MCF 10A (cell line): ENCODE results near the gene RAC3. TPM values are rescaled to one million over a fixed set of nuclear protein-coding genes. Genes with fewer than 3 reads are reported as not detected.

ENCODE experiments used
- BruUV-seq: library from RNA; stranded (reverse); fragments of 400-500 nt; replicated peaks from 2 replicates; lab custom pipeline; 2021; lab: Mats Ljungman, UMichigan
- CTCF ChIA-PET: fragments of 300-600 bp; sonication (Branson Sonifier 250); formaldehyde crosslinking; extraction: SDS; loops from one replicate; lab custom pipeline; 2021; ENCODE audit warnings: antibody characterized with exemption, inconsistent platforms; lab: Yijun Ruan, JAX
- POLR2A ChIA-PET: fragments of 300-600, 350-650 bp; sonication (Branson Sonifier 250); formaldehyde crosslinking; extraction: SDS; loops from one replicate; lab custom pipeline; 2020; ENCODE audit warnings: antibody characterized with exemption, inconsistent platforms; lab: Yijun Ruan, JAX
- DNase-seq: peaks from one replicate; pipeline ENCODE4 v3.0.0-alpha.2; 2018; ENCODE audit not compliant: unreplicated experiment
- H3K27ac Mint-ChIP-seq: one replicate; pipeline ENCODE4 v1.8.0; 2022; ENCODE audit warnings: mild to moderate bottlenecking, low read depth, mixed read lengths; ENCODE audit not compliant: unreplicated experiment
- H3K27me3 Mint-ChIP-seq: one replicate; pipeline ENCODE4 v1.8.0; 2022; ENCODE audit warnings: mixed read lengths; ENCODE audit not compliant: insufficient read depth, unreplicated experiment
- H3K36me3 Mint-ChIP-seq: one replicate; pipeline ENCODE4 v1.8.0; 2022; ENCODE audit warnings: mild to moderate bottlenecking, moderate library complexity, mixed read lengths; ENCODE audit not compliant: insufficient read depth, unreplicated experiment
- H3K4me1 Mint-ChIP-seq: one replicate; pipeline ENCODE4 v1.8.0; 2022; ENCODE audit warnings: mixed read lengths; ENCODE audit not compliant: insufficient read depth, unreplicated experiment
- H3K4me3 Mint-ChIP-seq: one replicate; pipeline ENCODE4 v1.8.0; 2022; ENCODE audit warnings: mild to moderate bottlenecking, moderate library complexity, mixed read lengths; ENCODE audit not compliant: unreplicated experiment
- H3K9me3 Mint-ChIP-seq: one replicate; pipeline ENCODE4 v1.8.0; 2022; ENCODE audit warnings: mixed read lengths; ENCODE audit not compliant: unreplicated experiment
- intact Hi-C: fragments of 100-400 bp; cut with micrococcal nuclease; formaldehyde crosslinking; loops from 2 replicates; pipeline ENCODE4 v1.14.1; 2022
- total RNA-seq: library from RNA; stranded (reverse); gene quantifications from 2 replicates; pipeline ENCODE4 v1.2.3, GENCODE V29; 2022
- TF ChIP-seq, protein P1 (sequence below): fragments of 200-600 bp; IDR thresholded peaks from one replicate; pipeline ENCODE4 v1.8.0; 2022; ENCODE audit warnings: antibody characterized with exemption, mild to moderate bottlenecking; ENCODE audit not compliant: unreplicated experiment

Gene RAC3
- total RNA-seq, 1 experiment from 2014 or later = 9.7 TPM

- peaks cover 4% of the 10 kb centered on the region for H3K4me1 Mint-ChIP-seq
- no peak overlapping the region for H3K4me3 Mint-ChIP-seq
- no peaks in the 10 kb centered on the region for H3K9me3 Mint-ChIP-seq
- peaks cover 18% of the 10 kb centered on the region for H3K36me3 Mint-ChIP-seq
- ChIA-PET CTCF (interaction anchor here (0.9 kb wide), 1 partner anchor 24 kb away, joined by 4 read pairs; no protein-coding TSS in a partner anchor), POLR2A (no interaction called here)
- intact Hi-C loops = no loop called here
- TF ChIP-seq, protein P1, sequence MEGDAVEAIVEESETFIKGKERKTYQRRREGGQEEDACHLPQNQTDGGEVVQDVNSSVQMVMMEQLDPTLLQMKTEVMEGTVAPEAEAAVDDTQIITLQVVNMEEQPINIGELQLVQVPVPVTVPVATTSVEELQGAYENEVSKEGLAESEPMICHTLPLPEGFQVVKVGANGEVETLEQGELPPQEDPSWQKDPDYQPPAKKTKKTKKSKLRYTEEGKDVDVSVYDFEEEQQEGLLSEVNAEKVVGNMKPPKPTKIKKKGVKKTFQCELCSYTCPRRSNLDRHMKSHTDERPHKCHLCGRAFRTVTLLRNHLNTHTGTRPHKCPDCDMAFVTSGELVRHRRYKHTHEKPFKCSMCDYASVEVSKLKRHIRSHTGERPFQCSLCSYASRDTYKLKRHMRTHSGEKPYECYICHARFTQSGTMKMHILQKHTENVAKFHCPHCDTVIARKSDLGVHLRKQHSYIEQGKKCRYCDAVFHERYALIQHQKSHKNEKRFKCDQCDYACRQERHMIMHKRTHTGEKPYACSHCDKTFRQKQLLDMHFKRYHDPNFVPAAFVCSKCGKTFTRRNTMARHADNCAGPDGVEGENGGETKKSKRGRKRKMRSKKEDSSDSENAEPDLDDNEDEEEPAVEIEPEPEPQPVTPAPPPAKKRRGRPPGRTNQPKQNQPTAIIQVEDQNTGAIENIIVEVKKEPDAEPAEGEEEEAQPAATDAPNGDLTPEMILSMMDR = no peak
- H3K27ac Mint-ChIP-seq = no peak overlapping the region
- no peak for DNase-seq
- BruUV-seq = no TSS peak
- no peaks in the 10 kb centered on the region for H3K27me3 Mint-ChIP-seq
These were observed 18.7 kb upstream of the RAC3 start for GRCh38 chr17:82012640-82013295.

DNA sequence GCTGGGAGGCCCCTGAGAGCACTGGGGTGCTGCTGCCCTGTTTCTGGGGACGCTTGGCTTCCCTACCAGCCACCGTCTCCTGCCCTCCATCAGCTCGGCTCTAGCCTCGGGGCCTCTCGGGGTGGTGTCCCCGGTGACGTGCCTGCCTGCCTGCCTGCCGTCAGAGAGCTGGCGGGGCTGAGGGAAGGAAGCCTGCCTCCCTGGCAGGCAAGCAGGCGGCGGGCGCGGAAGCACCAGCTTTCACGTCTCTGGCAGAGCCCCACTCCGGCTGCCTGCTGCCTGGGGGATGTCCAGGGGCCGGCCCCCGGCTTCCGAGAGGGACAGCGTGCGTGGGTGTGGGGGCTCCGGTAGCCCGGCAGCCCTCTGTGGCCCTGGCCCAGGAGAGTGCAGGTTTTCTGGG lies 18.1 kb upstream of the RAC3 start:
- no peak for DNase-seq
- CTCF ChIA-PET = interaction anchor here (0.9 kb wide), 1 partner anchor 23 kb away, joined by 4 read pairs; no protein-coding TSS in a partner anchor
- H3K27me3 Mint-ChIP-seq = no peaks in the 10 kb centered on the region
- H3K27ac Mint-ChIP-seq = no peak overlapping the region
- no TSS peak for BruUV-seq
- intact Hi-C loops = no loop called here
- peaks cover 12% of the 10 kb centered on the region for H3K36me3 Mint-ChIP-seq
- H3K9me3 Mint-ChIP-seq = no peaks in the 10 kb centered on the region
- TF ChIP-seq, protein P1 = no peak
- no peak overlapping the region for H3K4me3 Mint-ChIP-seq
- no peaks in the 10 kb centered on the region for H3K4me1 Mint-ChIP-seq
- POLR2A ChIA-PET = no interaction called here

- intact Hi-C loops = no loop called here
- H3K27ac Mint-ChIP-seq = no peak overlapping the region
- CTCF ChIA-PET = interaction anchor here (0.6 to 1.3 kb wide), 3 partner anchors 23 to 55 kb away, joined by 4 read pairs; no protein-coding TSS in a partner anchor
- BruUV-seq = no TSS peak
- H3K4me3 Mint-ChIP-seq = no peak overlapping the region
- POLR2A ChIA-PET = no interaction called here
- H3K4me1 Mint-ChIP-seq = no peaks in the 10 kb centered on the region
- peaks cover 11% of the 10 kb centered on the region for H3K36me3 Mint-ChIP-seq
- H3K9me3 Mint-ChIP-seq = no peaks in the 10 kb centered on the region
- H3K27me3 Mint-ChIP-seq = no peaks in the 10 kb centered on the region
- TF ChIP-seq, protein P1 = no peak
- DNase-seq = no peak
These were observed 17.6 kb upstream of the RAC3 start for GRCh38 chr17:82013772-82014321.

DNA sequence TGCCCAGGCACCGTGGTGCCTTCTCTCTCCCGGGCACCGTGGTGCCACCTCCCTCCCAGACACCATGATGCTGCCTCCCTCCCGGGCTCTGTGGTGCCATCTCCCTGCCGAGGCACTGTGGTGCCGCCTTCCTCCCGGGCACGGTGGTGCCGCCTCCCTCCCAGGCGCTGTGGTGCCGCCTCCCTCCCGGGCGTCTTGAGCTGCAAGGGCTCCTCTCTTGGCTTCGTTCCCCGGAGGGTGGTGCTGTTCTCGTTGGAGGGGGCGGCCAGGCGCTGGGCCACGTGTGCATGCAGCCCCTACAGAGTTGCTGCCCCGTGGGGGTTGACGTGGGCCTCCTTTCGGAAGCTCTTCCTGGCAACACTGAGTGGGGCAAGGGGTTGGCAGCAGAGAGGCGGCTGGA lies 17.0 kb upstream of the RAC3 start:
- Mint-ChIP-seq H3K36me3 (peaks cover 11% of the 10 kb centered on the region), H3K4me1 (no peaks in the 10 kb centered on the region), H3K4me3 (no peak overlapping the region), H3K9me3 (no peaks in the 10 kb centered on the region), H3K27ac (no peak overlapping the region), H3K27me3 (no peaks in the 10 kb centered on the region)
- CTCF ChIA-PET = interaction anchor here (0.6 to 1.3 kb wide), 3 partner anchors 44 to 162 kb away, joined by 3 to 4 read pairs (median 4); no protein-coding TSS in a partner anchor
- peak; percentile 25 for DNase-seq
- POLR2A ChIA-PET = interaction anchor here (1.1 kb wide), 1 partner anchor 23 kb away, joined by 3 read pairs; no protein-coding TSS in a partner anchor
- TF ChIP-seq, protein P1 = no peak
- intact Hi-C loops = no loop called here
- no TSS peak for BruUV-seq
